Gastrocnemius medialis (tissue), 4 donors: ENCODE measurements around the gene FAM83G. TPM values are rescaled to one million over a fixed set of nuclear protein-coding genes. Genes with fewer than 3 reads are reported as not detected.
"Not testable (repeated sequence)": the region's sequence is repeated elsewhere in the genome, so short reads cannot be mapped to it uniquely, and the experiment has no call there.

ENCODE experiments used
- ATAC-seq, 2 donors: fragments of 150-250 bp; one replicate each; pipeline ENCODE4 v1.9.1; 2016
- DNase-seq, 2 donors: peaks; one replicate each; pipeline ENCODE4 v3.0.0-alpha.2; 2019
- H3K27ac ChIP-seq, 4 donors: fragments of 200-600 bp; sonication (generic); 1 replicate in 1 of 4; 2 replicates in 3 of 4; pipeline ENCODE4 v1.5.1; 2016 to 2018; ENCODE audit warnings: mild to moderate bottlenecking in 2 of 4, moderate library complexity in 1 of 4
- H3K27me3 ChIP-seq, 3 donors: fragments of 200-600 bp; sonication (generic) in 2 of 3; 1 replicate in 1 of 3; 2 replicates in 2 of 3; pipeline versions ENCODE4 v1.5.1 to v1.6.0; 2016 to 2019; ENCODE audit warnings: mild to moderate bottlenecking in 1 of 3, moderate library complexity in 1 of 3
- H3K36me3 ChIP-seq, 2 donors: fragments of 200-600 bp; sonication (generic) in 1 of 2; one replicate each; pipeline ENCODE4 v1.5.1; 2017 to 2018
- H3K4me1 ChIP-seq, 2 donors: fragments of 200-600 bp; sonication (generic) in 1 of 2; one replicate each; pipeline ENCODE4 v1.5.1; 2016 to 2017; ENCODE audit warnings: mild to moderate bottlenecking in 2 of 2
- H3K4me3 ChIP-seq, 4 donors: fragments of 200-600 bp; sonication (generic) in 3 of 4; 1 replicate in 1 of 4; 2 replicates in 3 of 4; pipeline ENCODE4 v1.5.1; 2016 to 2019; ENCODE audit warnings: mild to moderate bottlenecking in 2 of 4
- H3K9me3 ChIP-seq, 3 donors: fragments of 200-600 bp; sonication (generic) in 2 of 3; 1 replicate in 1 of 3; 2 replicates in 2 of 3; pipeline ENCODE4 v1.5.1; 2016 to 2019
- in situ Hi-C, 4 donors: fragments of 200-750 bp; cut with MboI; loops; one replicate each; pipeline versions ENCODE4 v1.15.0 to v1.8.0; 2017; ENCODE audit warnings: low sequenced_read_pairs in 4 of 4
- intact Hi-C: fragments of 100-400 bp; cut with DNase I; formaldehyde crosslinking; loops from one replicate; pipeline ENCODE4 v1.15.1; 2023; ENCODE audit warnings: low total_unique reads
- total RNA-seq, 4 donors: library from RNA; depleted of rRNA; stranded (reverse); fragments of >200 nt; gene quantifications; one replicate each; pipeline versions ENCODE4 v1.1.0 to v1.2.3, GENCODE V29; 2016
- TF ChIP-seq, protein P1 (sequence below), 5 experiments: fragments of 450-650 bp in 3 of 5; fragments of 200-600 bp in 2 of 5; sonication (generic) in 2 of 5; IDR thresholded peaks in 4 of 5; conservative IDR thresholded peaks in 1 of 5; 1 replicate in 4 of 5; 2 replicates in 1 of 5; pipeline ENCODE4 v1.5.1; 2016 to 2019; ENCODE audit warnings: antibody characterized with exemption in 5 of 5, mild to moderate bottlenecking in 3 of 5, moderate library complexity in 3 of 5

Gene FAM83G
- total RNA-seq, 4 donors from 2014 or later, result 8.2 to 25.6 (median 16.9) TPM

DNA sequence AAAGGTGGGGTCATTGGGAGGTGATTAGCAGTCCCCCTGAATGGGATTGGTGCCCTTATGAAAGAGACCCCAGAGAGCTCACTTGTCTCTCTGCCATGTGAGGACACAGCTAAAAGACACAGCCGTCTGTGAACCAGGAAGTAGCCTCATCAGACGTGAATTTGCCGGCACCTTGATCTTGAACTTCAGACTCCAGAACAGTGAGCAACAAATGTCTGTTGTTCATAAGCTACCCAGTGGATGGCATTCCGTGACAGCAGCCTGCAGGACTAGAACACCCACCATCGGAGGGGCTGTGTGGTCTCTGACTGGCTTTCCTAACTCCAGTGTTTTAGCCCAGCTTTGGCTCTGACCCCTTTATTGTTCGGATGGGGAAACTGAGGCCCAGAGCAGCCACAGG is 33.0 kb upstream of the FAM83G start:
- ATAC-seq, in situ Hi-C loops, H3K36me3 ChIP-seq, intact Hi-C loops, DNase-seq, H3K27ac ChIP-seq, H3K4me3 ChIP-seq, H3K9me3 ChIP-seq, H3K27me3 ChIP-seq, H3K4me1 ChIP-seq: not testable (repeated sequence)

DNA sequence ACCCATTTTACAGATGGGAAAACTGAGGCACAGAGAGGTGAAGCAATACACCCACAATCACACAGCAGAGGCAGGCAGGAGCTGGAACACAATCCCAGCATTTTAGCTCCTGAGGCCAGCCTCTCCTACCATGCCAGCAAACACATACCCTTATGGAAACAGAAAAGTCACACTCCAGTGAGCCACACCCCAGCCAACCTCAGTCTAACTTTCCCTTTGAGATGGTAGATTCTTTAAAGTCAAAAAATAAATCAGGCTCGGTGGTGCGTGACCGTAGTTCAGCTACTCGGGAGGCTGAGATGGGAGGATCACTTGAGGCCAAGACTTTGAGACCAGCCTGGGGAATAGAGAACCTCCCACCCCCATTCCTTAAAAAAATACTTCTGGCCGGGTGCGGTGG is 31.6 kb upstream of the FAM83G start:
- H3K36me3 ChIP-seq, DNase-seq, ATAC-seq, in situ Hi-C loops, intact Hi-C loops, H3K4me1 ChIP-seq, H3K9me3 ChIP-seq, H3K27ac ChIP-seq, H3K4me3 ChIP-seq, H3K27me3 ChIP-seq: not testable (repeated sequence)

DNA sequence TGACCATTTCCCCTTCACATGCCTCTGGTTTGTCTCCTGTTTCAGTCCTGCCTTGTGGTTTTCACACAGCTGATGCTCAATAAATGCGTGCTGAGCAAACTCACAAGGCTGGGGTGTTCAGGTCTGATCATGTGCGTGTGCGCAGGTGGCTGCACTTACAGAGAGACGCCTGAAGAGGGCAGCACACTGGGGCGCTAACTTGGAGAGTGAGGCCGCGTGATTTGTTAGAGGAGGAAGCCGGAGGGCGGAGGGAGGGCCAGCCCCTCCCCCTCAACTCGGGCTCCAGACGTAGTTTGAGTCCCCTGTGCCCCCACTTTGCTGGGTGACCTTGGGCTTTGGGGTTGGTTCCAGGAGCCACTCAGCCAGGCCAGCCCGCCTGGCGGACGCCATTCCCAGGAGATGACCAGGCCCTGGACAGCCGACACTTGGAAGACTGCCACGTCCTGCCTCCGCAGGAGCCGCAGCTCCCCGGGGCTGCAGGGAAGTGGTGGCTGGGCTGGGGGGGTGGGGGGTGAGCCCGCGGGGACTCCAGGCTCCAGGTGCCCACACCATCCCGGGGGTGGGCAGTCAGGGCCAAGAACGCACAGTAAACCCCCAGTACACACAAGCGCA is 27.9 kb upstream of the FAM83G start:
- H3K4me1 ChIP-seq, H3K27me3 ChIP-seq, intact Hi-C loops, H3K36me3 ChIP-seq, in situ Hi-C loops, H3K4me3 ChIP-seq, DNase-seq, H3K9me3 ChIP-seq: not testable (repeated sequence)
- peak overlapping the region in 2 of 4 donors; percentile 51 to 74 for H3K27ac ChIP-seq
- peak; percentile 95 to 97 for ATAC-seq

DNA sequence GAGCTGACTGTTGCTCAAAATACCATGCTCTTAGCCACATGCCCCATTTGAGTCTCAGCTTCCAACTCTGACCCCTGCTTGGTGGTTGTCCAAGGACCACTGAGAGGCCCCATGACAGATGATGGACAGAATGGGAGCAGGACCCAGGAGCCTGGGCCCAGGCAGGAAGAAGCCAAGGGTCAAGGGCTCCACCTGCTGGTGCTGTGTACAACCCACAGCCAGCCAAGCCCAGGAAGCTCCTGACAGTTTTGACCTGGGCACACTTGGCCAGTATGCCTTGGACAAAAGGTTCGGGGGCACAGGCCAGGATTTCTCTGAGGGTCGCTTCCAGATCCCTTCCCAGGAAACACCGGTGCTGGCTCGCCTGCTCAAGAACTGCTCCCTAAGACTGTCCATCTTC is 27.2 kb upstream of the FAM83G start:
- peak in 1 of 2 donors; percentile 69 for DNase-seq
- H3K36me3 ChIP-seq, H3K4me1 ChIP-seq, H3K9me3 ChIP-seq, in situ Hi-C loops, H3K27me3 ChIP-seq, H3K4me3 ChIP-seq, intact Hi-C loops: not testable (repeated sequence)
- H3K27ac ChIP-seq, result peak overlapping the region in 3 of 4 donors; percentile 51 to 74 (median 61)
- TF ChIP-seq, protein P1, sequence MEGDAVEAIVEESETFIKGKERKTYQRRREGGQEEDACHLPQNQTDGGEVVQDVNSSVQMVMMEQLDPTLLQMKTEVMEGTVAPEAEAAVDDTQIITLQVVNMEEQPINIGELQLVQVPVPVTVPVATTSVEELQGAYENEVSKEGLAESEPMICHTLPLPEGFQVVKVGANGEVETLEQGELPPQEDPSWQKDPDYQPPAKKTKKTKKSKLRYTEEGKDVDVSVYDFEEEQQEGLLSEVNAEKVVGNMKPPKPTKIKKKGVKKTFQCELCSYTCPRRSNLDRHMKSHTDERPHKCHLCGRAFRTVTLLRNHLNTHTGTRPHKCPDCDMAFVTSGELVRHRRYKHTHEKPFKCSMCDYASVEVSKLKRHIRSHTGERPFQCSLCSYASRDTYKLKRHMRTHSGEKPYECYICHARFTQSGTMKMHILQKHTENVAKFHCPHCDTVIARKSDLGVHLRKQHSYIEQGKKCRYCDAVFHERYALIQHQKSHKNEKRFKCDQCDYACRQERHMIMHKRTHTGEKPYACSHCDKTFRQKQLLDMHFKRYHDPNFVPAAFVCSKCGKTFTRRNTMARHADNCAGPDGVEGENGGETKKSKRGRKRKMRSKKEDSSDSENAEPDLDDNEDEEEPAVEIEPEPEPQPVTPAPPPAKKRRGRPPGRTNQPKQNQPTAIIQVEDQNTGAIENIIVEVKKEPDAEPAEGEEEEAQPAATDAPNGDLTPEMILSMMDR (IDR thresholded peaks at IDR 0.05 in 4 of 5, conservative IDR thresholded peaks at IDR 0.05 in 1 of 5), result peak in 2 of 5 experiments; percentile 25 to 59
- ATAC-seq, result peak; percentile 80 to 88

DNA sequence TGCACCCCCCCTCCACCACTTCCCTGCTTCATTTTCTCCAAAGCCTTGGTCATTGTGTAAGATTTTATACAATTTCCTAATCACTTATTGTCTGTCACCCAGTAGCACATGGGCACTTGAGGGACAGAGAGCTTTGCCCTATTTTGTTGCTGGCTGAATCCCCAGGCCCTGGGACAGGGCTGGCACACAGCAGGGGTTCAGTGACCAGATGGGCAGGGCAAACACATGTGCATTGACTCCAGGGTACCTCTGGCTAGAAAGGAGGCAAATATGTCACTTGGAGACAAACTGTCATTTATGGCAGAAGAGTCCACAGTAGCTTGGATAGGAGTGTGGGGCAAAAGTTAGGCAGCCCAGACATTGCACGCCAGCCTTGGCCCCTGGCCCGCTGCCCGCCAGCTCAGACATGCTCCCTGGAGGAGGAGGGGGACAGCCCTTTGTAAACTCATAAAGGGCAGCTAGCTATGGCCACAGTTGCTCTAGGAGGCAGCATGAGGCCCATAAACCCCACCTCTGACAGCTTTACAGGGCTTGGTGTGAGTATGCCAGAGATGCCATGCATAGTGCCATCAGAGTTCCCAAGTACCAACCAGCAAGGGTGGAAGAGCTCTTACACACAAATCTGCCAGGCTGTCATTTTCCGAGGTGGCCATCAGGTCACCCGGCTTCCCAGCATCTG is 26.3 kb upstream of the FAM83G start:
- H3K4me3 ChIP-seq, ATAC-seq, intact Hi-C loops, H3K27ac ChIP-seq, DNase-seq, H3K36me3 ChIP-seq, H3K4me1 ChIP-seq, H3K9me3 ChIP-seq, H3K27me3 ChIP-seq, in situ Hi-C loops: not testable (repeated sequence)

DNA sequence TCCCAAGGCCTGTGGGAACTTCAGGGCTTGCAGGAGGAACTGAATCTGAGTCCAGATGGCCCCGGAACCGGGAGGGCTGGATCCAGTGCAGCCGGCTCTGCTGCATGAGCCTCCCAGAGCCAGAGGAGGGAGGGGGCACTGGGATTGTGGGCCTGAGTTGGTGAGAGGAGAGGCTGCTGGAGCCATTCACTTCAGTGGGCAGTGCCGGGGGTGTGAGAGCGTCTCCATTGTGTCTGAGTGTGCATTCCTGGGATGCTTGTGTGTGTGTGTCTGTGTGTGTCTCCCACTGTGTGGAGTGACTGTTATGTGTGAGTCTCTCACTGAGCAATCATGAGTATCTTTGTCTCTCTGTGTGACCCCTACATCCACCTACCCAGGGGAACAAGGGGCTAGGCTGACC is 25.2 kb upstream of the FAM83G start:
- DNase-seq, H3K27ac ChIP-seq, H3K36me3 ChIP-seq, H3K4me1 ChIP-seq, H3K27me3 ChIP-seq, H3K4me3 ChIP-seq, intact Hi-C loops, in situ Hi-C loops, ATAC-seq, H3K9me3 ChIP-seq: not testable (repeated sequence)

DNA sequence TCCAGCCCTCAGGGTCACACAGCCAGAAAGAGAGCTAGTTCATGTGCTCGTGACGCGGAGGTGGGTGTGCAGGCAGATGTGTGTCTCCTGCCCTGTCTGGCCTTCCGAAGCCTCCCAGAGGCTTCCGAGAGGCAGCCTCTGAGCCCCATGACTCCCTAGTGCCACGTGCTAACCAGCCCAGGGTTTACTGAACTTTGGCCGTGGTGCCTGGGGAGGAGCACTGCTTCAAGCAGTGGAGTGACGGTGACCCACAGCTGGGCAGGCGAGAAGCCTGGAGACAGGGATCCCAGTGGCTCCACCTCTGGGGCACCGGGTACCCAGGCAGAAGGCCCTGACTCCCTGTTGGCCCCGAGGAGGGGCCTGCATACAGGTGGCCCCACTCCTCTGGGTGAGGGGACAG is 24.1 kb upstream of the FAM83G start:
- H3K36me3 ChIP-seq, H3K4me3 ChIP-seq, H3K9me3 ChIP-seq, in situ Hi-C loops, H3K27me3 ChIP-seq, DNase-seq, H3K4me1 ChIP-seq, H3K27ac ChIP-seq, ATAC-seq, intact Hi-C loops: not testable (repeated sequence)
